ENCODE measurements around the gene SULT2B1. TPM values are rescaled to one million over a fixed set of nuclear protein-coding genes. Genes with fewer than 3 reads are reported as not detected.

SULT2B1 gene
- total and polyA plus RNA-seq, 4 donors, result 0.14 to 0.24 TPM; not detected in 2

DNA sequence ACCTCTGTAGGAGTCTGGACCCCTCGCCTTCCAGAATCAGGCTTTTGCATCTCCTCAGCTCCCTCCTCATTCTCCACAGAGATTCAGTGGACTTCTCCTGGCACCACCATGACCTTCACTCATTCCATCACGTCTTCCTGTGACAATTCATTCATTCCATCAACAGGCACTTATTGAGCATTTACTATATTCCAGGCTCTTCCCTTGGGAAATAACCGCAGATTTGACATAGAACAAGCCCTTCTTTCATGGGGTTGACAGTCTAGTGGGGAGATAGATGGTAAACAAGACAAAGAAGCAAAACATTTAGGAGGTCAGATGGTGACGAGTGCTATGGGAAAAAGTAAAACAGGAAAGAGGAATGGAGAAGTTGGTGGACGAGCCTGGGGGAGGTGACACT lies 2.6 kb upstream of the SULT2B1 start:
- WGBS, result 71% methylated on average over 5 of the region's 5 CpGs
- Histone ChIP-seq H3K9me3 (ENCODE audit: control insufficient read depth in 4 of 4, low read length in 3 of 4) (no peaks in the 10 kb centered on the region), H3K36me3 (ENCODE audit: control insufficient read depth in 4 of 4, insufficient read depth in 3 of 4, low read depth in 1 of 4, low read length in 3 of 4) (no peaks in the 10 kb centered on the region), H3K9ac (ENCODE audit: low read depth in 1 of 2, low read length in 2 of 2) (no peak overlapping the region), H3K4me1 (ENCODE audit: control insufficient read depth in 4 of 4, insufficient read depth in 4 of 4, low read length in 3 of 4) (no peaks in the 10 kb centered on the region), H3K27me3 (ENCODE audit: control insufficient read depth in 4 of 4, insufficient read depth in 4 of 4, low read length in 3 of 4) (peaks cover 0 to 4% (median 0%) of the 10 kb centered on the region in 4 donors), H3K4me3 (ENCODE audit: low read depth in 1 of 3, low read length in 3 of 3) (no peak overlapping the region), H3K27ac (ENCODE audit: low read depth in 1 of 2, low read length in 2 of 2) (no peak overlapping the region)
- TF ChIP-seq, protein P1, sequence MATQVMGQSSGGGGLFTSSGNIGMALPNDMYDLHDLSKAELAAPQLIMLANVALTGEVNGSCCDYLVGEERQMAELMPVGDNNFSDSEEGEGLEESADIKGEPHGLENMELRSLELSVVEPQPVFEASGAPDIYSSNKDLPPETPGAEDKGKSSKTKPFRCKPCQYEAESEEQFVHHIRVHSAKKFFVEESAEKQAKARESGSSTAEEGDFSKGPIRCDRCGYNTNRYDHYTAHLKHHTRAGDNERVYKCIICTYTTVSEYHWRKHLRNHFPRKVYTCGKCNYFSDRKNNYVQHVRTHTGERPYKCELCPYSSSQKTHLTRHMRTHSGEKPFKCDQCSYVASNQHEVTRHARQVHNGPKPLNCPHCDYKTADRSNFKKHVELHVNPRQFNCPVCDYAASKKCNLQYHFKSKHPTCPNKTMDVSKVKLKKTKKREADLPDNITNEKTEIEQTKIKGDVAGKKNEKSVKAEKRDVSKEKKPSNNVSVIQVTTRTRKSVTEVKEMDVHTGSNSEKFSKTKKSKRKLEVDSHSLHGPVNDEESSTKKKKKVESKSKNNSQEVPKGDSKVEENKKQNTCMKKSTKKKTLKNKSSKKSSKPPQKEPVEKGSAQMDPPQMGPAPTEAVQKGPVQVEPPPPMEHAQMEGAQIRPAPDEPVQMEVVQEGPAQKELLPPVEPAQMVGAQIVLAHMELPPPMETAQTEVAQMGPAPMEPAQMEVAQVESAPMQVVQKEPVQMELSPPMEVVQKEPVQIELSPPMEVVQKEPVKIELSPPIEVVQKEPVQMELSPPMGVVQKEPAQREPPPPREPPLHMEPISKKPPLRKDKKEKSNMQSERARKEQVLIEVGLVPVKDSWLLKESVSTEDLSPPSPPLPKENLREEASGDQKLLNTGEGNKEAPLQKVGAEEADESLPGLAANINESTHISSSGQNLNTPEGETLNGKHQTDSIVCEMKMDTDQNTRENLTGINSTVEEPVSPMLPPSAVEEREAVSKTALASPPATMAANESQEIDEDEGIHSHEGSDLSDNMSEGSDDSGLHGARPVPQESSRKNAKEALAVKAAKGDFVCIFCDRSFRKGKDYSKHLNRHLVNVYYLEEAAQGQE (IDR thresholded peaks at IDR 0.05), result no peak
- no peak for TF ChIP-seq HNF4A (conservative IDR thresholded peaks at IDR 0.05)
- TF ChIP-seq, protein P2, sequence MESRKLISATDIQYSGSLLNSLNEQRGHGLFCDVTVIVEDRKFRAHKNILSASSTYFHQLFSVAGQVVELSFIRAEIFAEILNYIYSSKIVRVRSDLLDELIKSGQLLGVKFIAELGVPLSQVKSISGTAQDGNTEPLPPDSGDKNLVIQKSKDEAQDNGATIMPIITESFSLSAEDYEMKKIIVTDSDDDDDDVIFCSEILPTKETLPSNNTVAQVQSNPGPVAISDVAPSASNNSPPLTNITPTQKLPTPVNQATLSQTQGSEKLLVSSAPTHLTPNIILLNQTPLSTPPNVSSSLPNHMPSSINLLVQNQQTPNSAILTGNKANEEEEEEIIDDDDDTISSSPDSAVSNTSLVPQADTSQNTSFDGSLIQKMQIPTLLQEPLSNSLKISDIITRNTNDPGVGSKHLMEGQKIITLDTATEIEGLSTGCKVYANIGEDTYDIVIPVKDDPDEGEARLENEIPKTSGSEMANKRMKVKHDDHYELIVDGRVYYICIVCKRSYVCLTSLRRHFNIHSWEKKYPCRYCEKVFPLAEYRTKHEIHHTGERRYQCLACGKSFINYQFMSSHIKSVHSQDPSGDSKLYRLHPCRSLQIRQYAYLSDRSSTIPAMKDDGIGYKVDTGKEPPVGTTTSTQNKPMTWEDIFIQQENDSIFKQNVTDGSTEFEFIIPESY (IDR thresholded peaks at IDR 0.05), result no peak
- no peak for TF ChIP-seq NR2F2 (IDR thresholded peaks at IDR 0.05)
- TF ChIP-seq, protein P3, sequence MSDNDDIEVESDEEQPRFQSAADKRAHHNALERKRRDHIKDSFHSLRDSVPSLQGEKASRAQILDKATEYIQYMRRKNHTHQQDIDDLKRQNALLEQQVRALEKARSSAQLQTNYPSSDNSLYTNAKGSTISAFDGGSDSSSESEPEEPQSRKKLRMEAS (IDR thresholded peaks at IDR 0.05), result no peak
- no peak for TF ChIP-seq RAD21 (IDR thresholded peaks at IDR 0.05)
- TF ChIP-seq, protein P4, sequence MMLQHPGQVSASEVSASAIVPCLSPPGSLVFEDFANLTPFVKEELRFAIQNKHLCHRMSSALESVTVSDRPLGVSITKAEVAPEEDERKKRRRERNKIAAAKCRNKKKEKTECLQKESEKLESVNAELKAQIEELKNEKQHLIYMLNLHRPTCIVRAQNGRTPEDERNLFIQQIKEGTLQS (IDR thresholded peaks at IDR 0.05), result no peak
- no peak for TF ChIP-seq SP1 (IDR thresholded peaks at IDR 0.05)
- TF ChIP-seq GABPA (IDR thresholded peaks at IDR 0.05 in 1 of 2, conservative IDR thresholded peaks at IDR 0.05 in 1 of 2), result no peak
- TF ChIP-seq, protein P5, sequence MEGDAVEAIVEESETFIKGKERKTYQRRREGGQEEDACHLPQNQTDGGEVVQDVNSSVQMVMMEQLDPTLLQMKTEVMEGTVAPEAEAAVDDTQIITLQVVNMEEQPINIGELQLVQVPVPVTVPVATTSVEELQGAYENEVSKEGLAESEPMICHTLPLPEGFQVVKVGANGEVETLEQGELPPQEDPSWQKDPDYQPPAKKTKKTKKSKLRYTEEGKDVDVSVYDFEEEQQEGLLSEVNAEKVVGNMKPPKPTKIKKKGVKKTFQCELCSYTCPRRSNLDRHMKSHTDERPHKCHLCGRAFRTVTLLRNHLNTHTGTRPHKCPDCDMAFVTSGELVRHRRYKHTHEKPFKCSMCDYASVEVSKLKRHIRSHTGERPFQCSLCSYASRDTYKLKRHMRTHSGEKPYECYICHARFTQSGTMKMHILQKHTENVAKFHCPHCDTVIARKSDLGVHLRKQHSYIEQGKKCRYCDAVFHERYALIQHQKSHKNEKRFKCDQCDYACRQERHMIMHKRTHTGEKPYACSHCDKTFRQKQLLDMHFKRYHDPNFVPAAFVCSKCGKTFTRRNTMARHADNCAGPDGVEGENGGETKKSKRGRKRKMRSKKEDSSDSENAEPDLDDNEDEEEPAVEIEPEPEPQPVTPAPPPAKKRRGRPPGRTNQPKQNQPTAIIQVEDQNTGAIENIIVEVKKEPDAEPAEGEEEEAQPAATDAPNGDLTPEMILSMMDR (IDR thresholded peaks at IDR 0.05; ENCODE audit: low read depth, low read length, missing input control), result no peak
- TF ChIP-seq HNF4G (IDR thresholded peaks at IDR 0.05), result no peak
- no peak for TF ChIP-seq EGR1 (IDR thresholded peaks at IDR 0.05; ENCODE audit: low read depth in 2 of 2)
- DNase-seq (ENCODE audit: low spot score), result no peak

GRCh38 chr19:48552406-48553322 lies 692 bp downstream of the SULT2B1 start:
- no peaks in the 10 kb centered on the region for H3K9me3 ChIP-seq (ENCODE audit: control insufficient read depth in 4 of 4, low read length in 3 of 4)
- no peaks in the 10 kb centered on the region for H3K4me1 ChIP-seq (ENCODE audit: control insufficient read depth in 4 of 4, insufficient read depth in 4 of 4, low read length in 3 of 4)
- H3K27ac ChIP-seq (ENCODE audit: low read depth in 1 of 2, low read length in 2 of 2), result no peak overlapping the region
- WGBS, result 81% methylated on average over 19 of the region's 19 CpGs
- TF ChIP-seq FOXA2 (IDR thresholded peaks at IDR 0.05) (no peak), FOXA1 (IDR thresholded peaks at IDR 0.05) (no peak), HNF4A (conservative IDR thresholded peaks at IDR 0.05) (no peak), JUND (IDR thresholded peaks at IDR 0.05) (no peak), HNF4G (IDR thresholded peaks at IDR 0.05) (no peak), RXRA (IDR thresholded peaks at IDR 0.05) (no peak), GABPA (IDR thresholded peaks at IDR 0.05 in 1 of 2, conservative IDR thresholded peaks at IDR 0.05 in 1 of 2) (no peak), RAD21 (IDR thresholded peaks at IDR 0.05) (no peak), YY1 (IDR thresholded peaks at IDR 0.05) (no peak)
- TF ChIP-seq, protein P1 (IDR thresholded peaks at IDR 0.05), result no peak
- peaks cover 0 to 4% (median 0%) of the 10 kb centered on the region in 4 donors for H3K27me3 ChIP-seq (ENCODE audit: control insufficient read depth in 4 of 4, insufficient read depth in 4 of 4, low read length in 3 of 4)
- H3K4me3 ChIP-seq (ENCODE audit: low read depth in 1 of 3, low read length in 3 of 3), result no peak overlapping the region
- no peak for DNase-seq (ENCODE audit: low spot score)
- no peak overlapping the region for H3K9ac ChIP-seq (ENCODE audit: low read depth in 1 of 2, low read length in 2 of 2)
- no peaks in the 10 kb centered on the region for H3K36me3 ChIP-seq (ENCODE audit: control insufficient read depth in 4 of 4, insufficient read depth in 3 of 4, low read depth in 1 of 4, low read length in 3 of 4)

Data from liver (tissue), 9 donors.